Stimulated activated naive CD8-positive, alpha-beta T cell treated with anti-CD3 and anti-CD28 coated beads, Interleukin-15, Interleukin-2, amounts not matched to agents 100 U/mL and 50 U/mL, for 24 hours (primary cell): ENCODE results near the gene GOLGA6A.

Experiments used
- ATAC-seq: fragments of 150-1000 bp; cut with Tn5 transposase; one replicate; pipeline ENCODE4 v1.10.0; 2021
- DNase-seq: peaks from one replicate; pipeline ENCODE4 v3.0.0; 2021

Gene GOLGA6A

GRCh38 chr15:74036271-74037170 lies 45.8 kb downstream of the GOLGA6A start:
- no peak for DNase-seq
- no peak for ATAC-seq

- ATAC-seq: no peak
- no peak for DNase-seq
Observed at GRCh38 chr15:74035121-74036017, 47.0 kb downstream of the GOLGA6A start.

- no peak for ATAC-seq
- DNase-seq: no peak
Observed at GRCh38 chr15:74034206-74034755, 48.1 kb downstream of the GOLGA6A start.

- ATAC-seq: no peak
- DNase-seq: no peak
Observed at GRCh38 chr15:74032606-74033561, 49.5 kb downstream of the GOLGA6A start.

GRCh38 chr15:74032046-74032445 lies 50.3 kb downstream of the GOLGA6A start:
- ATAC-seq (no peak), DNase-seq (no peak)

GRCh38 chr15:74028646-74029045 lies 53.7 kb downstream of the GOLGA6A start:
- DNase-seq (no peak), ATAC-seq (no peak)

- ATAC-seq (no peak), DNase-seq (no peak)
Observed at GRCh38 chr15:74027688-74028087, 54.7 kb downstream of the GOLGA6A start.

- DNase-seq (no peak), ATAC-seq (no peak)
Observed at GRCh38 chr15:74025436-74025835, 56.9 kb downstream of the GOLGA6A start.

GRCh38 chr15:74024687-74025086 lies 57.7 kb downstream of the GOLGA6A start:
- ATAC-seq (no peak), DNase-seq (no peak)

- DNase-seq (no peak), ATAC-seq (no peak)
Observed at GRCh38 chr15:74022706-74023470, 59.5 kb downstream of the GOLGA6A start.
